ENCODE data around the gene NPAS3.
"Not testable (repeated sequence)": the region's sequence is repeated elsewhere in the genome, so short reads cannot be mapped to it uniquely, and the experiment has no call there.

NPAS3 gene

DNA sequence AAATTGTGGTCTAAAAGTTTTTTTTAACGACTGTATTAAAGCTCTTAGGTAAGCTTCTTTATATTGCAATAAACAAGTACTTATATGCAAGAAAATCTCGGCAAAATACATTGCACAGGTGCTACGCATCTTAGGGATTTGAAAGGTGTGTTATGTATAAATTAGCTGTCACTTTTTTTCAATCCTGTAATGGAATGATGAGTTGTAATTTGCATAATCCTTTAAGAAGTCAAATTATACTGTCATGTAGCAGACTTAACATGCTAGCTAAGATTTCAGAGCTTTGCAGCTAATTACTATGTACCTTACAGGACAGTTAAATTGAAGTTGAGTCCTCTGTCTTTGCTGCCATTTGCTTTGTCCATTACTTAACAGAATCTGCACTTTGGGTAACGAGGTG is 117.5 kb downstream of the NPAS3 start:
- H3K4me1 Mint-ChIP-seq: no peaks in the 10 kb centered on the region
- peaks cover 2% of the 10 kb centered on the region for H3K9me3 Mint-ChIP-seq
- no peak for DNase-seq (ENCODE audit: low spot score in 2 of 2)
- H3K4me3 Mint-ChIP-seq: no peak overlapping the region
- H3K36me3 Mint-ChIP-seq: no peaks in the 10 kb centered on the region
- H3K27ac Mint-ChIP-seq: no peak overlapping the region
- H3K27me3 Mint-ChIP-seq: no peaks in the 10 kb centered on the region
- ATAC-seq (ENCODE audit: low read depth): no peak

DNA sequence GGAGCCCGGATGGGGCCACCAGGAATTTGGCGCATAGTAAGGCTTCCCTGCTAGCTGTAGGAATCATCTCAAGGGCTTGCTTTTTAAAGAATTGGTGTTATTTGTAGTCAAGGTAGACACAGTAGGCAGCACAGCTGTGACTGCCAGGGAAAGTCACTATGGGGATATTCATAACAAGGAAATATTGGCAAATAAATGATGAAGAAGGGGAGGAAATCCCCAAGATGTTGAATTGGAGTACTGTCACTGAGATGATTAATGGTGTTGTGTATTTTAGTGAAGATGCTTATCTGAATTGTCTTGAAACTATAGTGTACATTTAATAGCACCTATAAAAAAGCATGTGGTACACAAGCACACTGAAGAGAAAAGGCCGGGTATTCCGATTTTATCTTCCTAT is 118.9 kb downstream of the NPAS3 start:
- DNase-seq (ENCODE audit: low spot score in 2 of 2) (no peak), ATAC-seq (ENCODE audit: low read depth) (no peak)
- Mint-ChIP-seq H3K27me3 (no peaks in the 10 kb centered on the region), H3K27ac (no peak overlapping the region), H3K36me3 (no peaks in the 10 kb centered on the region), H3K4me1 (no peaks in the 10 kb centered on the region), H3K4me3 (no peak overlapping the region), H3K9me3 (peaks cover 2% of the 10 kb centered on the region)

DNA sequence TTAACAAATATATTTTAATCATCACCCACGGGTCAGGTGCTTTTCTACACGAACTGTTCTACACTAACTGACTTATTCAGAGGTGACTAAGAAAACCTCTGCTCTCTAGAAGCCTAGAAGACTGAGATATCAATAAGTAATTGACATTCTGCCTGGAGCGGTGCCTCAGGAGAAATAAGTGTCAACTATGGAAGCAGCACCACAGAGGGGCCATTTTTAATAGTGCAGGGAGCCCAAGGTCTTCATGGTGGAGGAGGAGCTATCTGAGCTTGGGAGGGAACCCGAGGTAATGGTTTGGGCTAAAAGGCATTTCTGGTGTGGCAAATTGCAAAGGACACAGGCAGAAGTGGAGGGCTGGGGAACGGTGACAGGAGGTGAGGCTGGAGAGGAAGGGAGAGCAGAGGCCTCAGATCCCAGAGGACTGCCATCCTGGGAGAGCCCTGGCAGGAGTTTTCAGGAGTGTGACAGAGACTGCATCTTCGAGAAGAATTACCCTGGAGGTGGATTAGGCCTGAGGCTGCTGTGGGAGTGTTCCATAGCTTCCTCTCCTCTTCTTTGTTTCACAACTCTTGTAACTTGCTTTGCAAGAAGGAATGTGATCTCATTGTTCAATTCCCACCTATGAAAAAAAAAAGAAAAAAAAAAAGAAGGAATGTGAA is 123.1 kb downstream of the NPAS3 start:
- Mint-ChIP-seq H3K9me3 (peaks cover 1% of the 10 kb centered on the region), H3K4me1 (no peaks in the 10 kb centered on the region), H3K4me3 (no peak overlapping the region), H3K36me3 (no peaks in the 10 kb centered on the region), H3K27me3 (no peaks in the 10 kb centered on the region), H3K27ac (no peak overlapping the region)
- no peak for DNase-seq (ENCODE audit: low spot score in 2 of 2)
- no peak for ATAC-seq (ENCODE audit: low read depth)

DNA sequence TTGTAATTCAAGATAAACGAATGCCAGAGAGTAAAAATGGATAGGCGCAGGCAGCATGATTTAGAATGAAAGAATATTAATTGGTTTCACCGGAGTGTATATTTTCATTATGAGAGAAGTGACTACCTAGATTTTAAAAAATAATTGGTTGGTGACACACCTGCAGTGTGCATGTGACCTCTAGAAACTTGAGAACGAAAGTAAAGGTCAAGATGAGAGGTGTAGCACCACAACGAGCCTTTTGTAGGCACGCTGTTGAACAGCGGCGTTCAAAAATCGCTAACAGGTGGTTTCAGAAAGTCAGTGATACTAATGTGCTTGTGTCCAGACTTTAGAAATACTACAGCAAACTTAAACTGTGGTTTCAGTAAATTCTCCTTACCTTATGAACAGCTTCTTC is 123.8 kb downstream of the NPAS3 start:
- Mint-ChIP-seq H3K27me3 (no peaks in the 10 kb centered on the region), H3K4me1 (no peaks in the 10 kb centered on the region), H3K9me3 (peaks cover 1% of the 10 kb centered on the region), H3K27ac (no peak overlapping the region), H3K36me3 (no peaks in the 10 kb centered on the region), H3K4me3 (no peak overlapping the region)
- DNase-seq (ENCODE audit: low spot score in 2 of 2): no peak
- ATAC-seq (ENCODE audit: low read depth): no peak

DNA sequence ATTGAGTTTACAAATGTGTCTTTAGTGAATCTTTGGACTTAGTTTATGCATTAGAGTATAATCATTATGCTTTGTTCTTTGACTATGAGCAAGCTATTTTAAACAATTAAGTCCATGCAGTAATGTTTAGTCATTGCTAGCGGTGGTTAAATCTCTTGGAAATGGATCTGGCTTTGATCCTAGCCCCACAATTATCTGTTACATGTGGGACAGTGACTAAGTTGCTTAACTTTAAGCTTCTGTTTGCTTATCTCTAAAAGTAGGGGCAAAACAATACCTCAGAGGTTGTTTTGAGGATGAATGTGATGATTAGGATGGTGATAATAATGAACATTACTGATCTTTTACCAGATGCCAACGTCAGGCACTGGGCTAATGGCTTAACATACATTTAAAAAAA is 124.2 kb downstream of the NPAS3 start:
- H3K27me3 Mint-ChIP-seq: no peaks in the 10 kb centered on the region
- ATAC-seq (ENCODE audit: low read depth) (no peak), DNase-seq (ENCODE audit: low spot score in 2 of 2) (no peak)
- H3K36me3 Mint-ChIP-seq: no peaks in the 10 kb centered on the region
- no peak overlapping the region for H3K27ac Mint-ChIP-seq
- H3K4me1 Mint-ChIP-seq: no peaks in the 10 kb centered on the region
- no peak overlapping the region for H3K4me3 Mint-ChIP-seq
- H3K9me3 Mint-ChIP-seq: peaks cover 4% of the 10 kb centered on the region

DNA sequence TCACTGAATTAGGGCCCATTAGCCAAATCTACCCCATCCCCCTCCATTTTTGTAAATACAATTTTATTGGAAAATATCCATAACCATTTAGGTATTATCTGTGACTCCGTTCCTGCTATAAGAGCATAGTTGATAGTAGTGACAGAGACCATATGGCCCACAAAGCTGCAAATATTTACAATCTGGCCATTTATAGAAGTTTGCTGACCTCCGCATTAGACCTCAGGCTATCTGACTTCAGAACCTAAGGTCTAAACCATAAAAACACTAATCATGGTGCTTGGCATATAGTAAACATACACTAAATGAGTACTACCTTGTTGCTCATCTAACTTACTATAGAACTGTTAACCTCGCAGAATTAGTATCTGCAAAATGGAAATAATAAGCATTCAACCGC is 124.8 kb downstream of the NPAS3 start:
- DNase-seq (ENCODE audit: low spot score in 2 of 2): no peak
- Mint-ChIP-seq H3K36me3 (no peaks in the 10 kb centered on the region), H3K27ac (no peak overlapping the region), H3K4me3 (no peak overlapping the region), H3K27me3 (no peaks in the 10 kb centered on the region), H3K4me1 (no peaks in the 10 kb centered on the region), H3K9me3 (peaks cover 4% of the 10 kb centered on the region)
- no peak for ATAC-seq (ENCODE audit: low read depth)

DNA sequence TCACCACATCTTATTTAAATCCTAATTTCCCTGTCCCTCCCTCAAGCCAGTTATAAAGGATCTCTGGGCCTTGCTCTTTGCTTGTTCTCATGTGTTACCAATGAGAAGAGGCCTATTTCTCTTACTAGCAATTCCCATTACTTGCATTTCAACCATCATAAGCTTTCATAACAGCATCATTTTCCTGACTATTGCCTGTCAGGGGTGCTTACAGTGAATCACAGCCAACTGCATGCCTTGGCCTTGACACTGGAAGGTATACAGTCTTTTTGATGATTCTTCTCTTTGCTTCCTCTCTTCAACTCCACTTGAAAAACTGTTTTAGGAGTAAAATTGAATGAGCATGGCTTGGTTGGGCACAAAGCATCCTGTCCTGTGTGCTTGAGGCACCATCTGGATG is 127.0 kb downstream of the NPAS3 start:
- DNase-seq (ENCODE audit: low spot score in 2 of 2): no peak
- H3K36me3 Mint-ChIP-seq: no peaks in the 10 kb centered on the region
- H3K9me3 Mint-ChIP-seq: peaks cover 3% of the 10 kb centered on the region
- H3K27ac Mint-ChIP-seq: no peak overlapping the region
- H3K4me1 Mint-ChIP-seq: no peaks in the 10 kb centered on the region
- H3K27me3 Mint-ChIP-seq: no peaks in the 10 kb centered on the region
- no peak overlapping the region for H3K4me3 Mint-ChIP-seq
- no peak for ATAC-seq (ENCODE audit: low read depth)

DNA sequence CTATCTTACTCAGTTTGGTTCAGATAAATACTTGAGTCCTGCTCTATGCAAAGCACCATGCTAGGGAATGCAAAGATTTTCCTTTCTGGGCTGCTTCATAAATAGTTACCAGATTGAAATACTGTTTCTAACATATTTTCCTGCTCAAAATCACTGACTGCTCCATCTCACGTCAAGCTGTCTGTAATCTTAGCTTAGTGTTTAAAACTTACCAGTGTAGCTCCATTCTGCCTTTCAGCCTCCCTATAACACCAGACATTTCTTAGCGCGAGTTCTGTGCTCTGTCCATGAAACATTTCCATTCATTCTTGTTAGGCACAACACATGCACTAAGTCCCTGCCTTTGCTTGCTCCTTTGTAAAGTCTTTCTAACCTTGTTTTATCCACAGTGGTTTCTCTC is 129.4 kb downstream of the NPAS3 start:
- no peaks in the 10 kb centered on the region for H3K4me1 Mint-ChIP-seq
- ATAC-seq (ENCODE audit: low read depth): no peak
- no peak overlapping the region for H3K4me3 Mint-ChIP-seq
- H3K27me3 Mint-ChIP-seq: no peaks in the 10 kb centered on the region
- H3K27ac Mint-ChIP-seq: no peak overlapping the region
- no peaks in the 10 kb centered on the region for H3K36me3 Mint-ChIP-seq
- no peak for DNase-seq (ENCODE audit: low spot score in 2 of 2)
- H3K9me3 Mint-ChIP-seq: peaks cover 3% of the 10 kb centered on the region

DNA sequence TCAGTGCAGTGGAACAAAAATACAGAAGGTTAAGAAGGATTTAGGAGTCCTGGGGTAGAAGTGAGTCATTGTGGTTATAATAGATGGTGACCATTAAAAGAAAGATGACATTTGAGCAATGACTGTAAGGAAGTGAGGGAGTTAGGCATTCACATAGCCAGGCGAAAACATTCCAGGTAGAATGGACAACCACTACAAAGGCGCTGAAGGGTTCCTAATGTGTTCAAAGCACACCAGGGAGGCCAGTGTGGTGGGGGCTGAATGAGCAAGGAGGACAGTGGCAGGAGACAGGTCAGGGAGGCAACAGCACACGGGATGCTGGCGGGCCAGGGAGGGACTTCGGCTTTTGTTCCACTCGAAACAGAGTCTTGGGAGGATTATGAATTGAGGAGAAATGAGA is 129.9 kb downstream of the NPAS3 start:
- peaks cover 3% of the 10 kb centered on the region for H3K9me3 Mint-ChIP-seq
- H3K4me1 Mint-ChIP-seq: no peaks in the 10 kb centered on the region
- DNase-seq (ENCODE audit: low spot score in 2 of 2) (no peak), ATAC-seq (ENCODE audit: low read depth) (no peak)
- no peak overlapping the region for H3K4me3 Mint-ChIP-seq
- H3K27me3 Mint-ChIP-seq: no peaks in the 10 kb centered on the region
- H3K36me3 Mint-ChIP-seq: no peaks in the 10 kb centered on the region
- H3K27ac Mint-ChIP-seq: no peak overlapping the region

DNA sequence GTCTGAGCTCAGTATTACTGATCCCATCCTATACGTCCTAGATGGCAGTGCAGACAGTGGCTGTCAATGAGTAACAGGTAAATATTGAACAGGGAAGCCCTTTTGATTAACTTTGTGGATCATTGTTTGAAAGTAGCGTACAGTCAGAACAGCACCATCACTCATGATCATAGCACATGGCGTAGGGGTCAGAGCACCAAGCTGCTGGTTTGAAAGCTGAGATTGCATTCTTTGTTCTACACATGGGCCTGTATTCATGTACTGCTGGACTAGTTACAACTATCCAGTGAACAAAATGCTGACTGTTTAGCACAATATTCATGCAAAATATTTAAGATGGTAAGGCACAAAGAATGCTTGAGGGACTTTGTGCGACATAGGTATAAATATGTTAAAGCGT is 131.8 kb downstream of the NPAS3 start:
- no peak overlapping the region for H3K27ac Mint-ChIP-seq
- no peaks in the 10 kb centered on the region for H3K4me1 Mint-ChIP-seq
- no peak for ATAC-seq (ENCODE audit: low read depth)
- no peak for DNase-seq (ENCODE audit: low spot score in 2 of 2)
- no peak overlapping the region for H3K4me3 Mint-ChIP-seq
- H3K27me3 Mint-ChIP-seq: no peaks in the 10 kb centered on the region
- H3K36me3 Mint-ChIP-seq: no peaks in the 10 kb centered on the region
- H3K9me3 Mint-ChIP-seq: peaks cover 3% of the 10 kb centered on the region

DNA sequence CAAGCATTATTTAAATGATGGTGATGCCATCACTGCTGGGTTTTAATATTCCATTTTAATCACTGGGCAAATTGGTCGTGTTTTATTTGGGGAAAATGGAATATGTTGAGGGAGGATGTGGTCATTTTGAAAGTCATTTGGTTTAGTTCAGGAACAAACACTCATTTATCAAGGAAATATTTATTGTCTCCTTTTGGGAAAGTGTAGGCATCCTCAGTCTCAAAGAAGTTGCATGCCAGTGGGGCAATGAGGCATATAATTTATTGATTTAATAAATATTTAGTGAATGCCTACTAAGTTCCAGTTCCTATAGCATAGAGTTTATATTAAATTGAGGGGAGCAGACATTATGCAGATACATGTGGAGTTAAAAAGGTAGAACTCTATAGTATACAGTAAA is 134.3 kb downstream of the NPAS3 start:
- H3K9me3 Mint-ChIP-seq: peaks cover 1% of the 10 kb centered on the region

DNA sequence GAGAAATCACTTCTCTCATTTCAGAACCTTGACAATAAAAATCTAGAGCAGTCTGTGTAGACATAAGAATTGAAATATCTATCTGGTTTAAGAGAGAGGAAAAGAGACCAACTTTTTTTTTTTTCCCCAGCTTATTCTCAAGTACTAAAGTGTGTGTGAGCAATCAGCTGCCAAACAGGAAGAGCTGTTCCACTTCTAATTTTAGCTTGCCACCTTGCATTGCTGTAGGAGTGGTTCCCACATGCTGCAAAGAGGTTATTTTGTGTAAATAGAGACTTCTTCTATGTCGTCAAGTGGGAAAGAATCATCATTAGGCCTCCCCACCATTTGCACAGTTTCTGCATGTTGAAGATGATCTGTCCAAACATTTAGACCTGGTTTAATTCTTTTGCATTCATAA is 142.6 kb downstream of the NPAS3 start:
- no peak for DNase-seq (ENCODE audit: low spot score in 2 of 2)
- H3K9me3 Mint-ChIP-seq: peaks cover 3% of the 10 kb centered on the region
- H3K36me3 Mint-ChIP-seq: no peaks in the 10 kb centered on the region
- no peak overlapping the region for H3K4me3 Mint-ChIP-seq
- no peaks in the 10 kb centered on the region for H3K4me1 Mint-ChIP-seq
- ATAC-seq (ENCODE audit: low read depth): no peak
- no peak overlapping the region for H3K27ac Mint-ChIP-seq
- no peaks in the 10 kb centered on the region for H3K27me3 Mint-ChIP-seq

More for the DNA sequence above, 134.3 kb downstream of the NPAS3 start:
- no peaks in the 10 kb centered on the region for H3K4me1 Mint-ChIP-seq
- H3K36me3 Mint-ChIP-seq: no peaks in the 10 kb centered on the region
- H3K27me3 Mint-ChIP-seq: no peaks in the 10 kb centered on the region
- DNase-seq (ENCODE audit: low spot score in 2 of 2): no peak
- no peak overlapping the region for H3K4me3 Mint-ChIP-seq
- no peak overlapping the region for H3K27ac Mint-ChIP-seq
- no peak for ATAC-seq (ENCODE audit: low read depth)

DNA sequence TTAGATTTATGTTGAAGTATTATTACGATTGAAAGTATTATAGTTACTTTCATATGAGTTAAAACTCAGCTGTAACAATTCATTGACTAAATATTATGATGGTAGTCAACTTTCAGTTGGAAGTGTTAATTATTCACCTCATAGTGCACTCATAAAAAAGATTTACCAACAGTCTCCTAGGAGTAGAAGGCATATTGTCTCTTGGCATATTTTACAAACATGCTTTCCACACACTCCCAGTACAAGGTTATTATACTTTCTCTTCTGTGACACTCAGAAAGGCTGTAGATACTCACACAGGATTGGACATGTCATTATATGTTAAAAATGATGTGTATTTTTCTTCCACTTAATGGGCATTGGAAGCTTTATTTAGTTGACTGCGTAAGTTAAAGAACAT is 147.1 kb downstream of the NPAS3 start:
- Mint-ChIP-seq H3K27me3 (no peaks in the 10 kb centered on the region), H3K36me3 (peaks cover 2% of the 10 kb centered on the region), H3K9me3 (peaks cover 5% of the 10 kb centered on the region), H3K4me3 (no peak overlapping the region), H3K4me1 (no peaks in the 10 kb centered on the region), H3K27ac (no peak overlapping the region)
- no peak for DNase-seq (ENCODE audit: low spot score in 2 of 2)
- no peak for ATAC-seq (ENCODE audit: low read depth)

DNA sequence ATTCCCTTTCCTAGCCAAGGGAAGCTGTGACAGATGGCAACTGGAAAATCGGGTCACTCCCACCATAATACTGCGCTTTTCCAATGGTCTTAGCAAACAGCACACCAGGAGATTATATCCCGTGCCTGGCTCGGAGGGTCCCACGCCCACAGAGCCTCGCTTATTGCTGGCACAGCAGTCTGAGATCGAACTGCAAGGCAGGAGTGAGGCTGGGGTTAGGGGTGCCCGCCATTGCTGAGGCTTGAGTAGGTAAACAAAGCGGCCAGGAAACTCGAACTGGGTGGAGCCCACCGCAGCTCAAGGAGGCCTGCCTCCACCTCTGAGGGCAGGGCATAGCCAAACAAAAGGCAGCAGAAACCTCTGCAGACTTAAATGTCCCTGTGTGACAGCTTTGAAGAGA is 149.6 kb downstream of the NPAS3 start:
- H3K4me1 Mint-ChIP-seq; H3K4me3 Mint-ChIP-seq; H3K36me3 Mint-ChIP-seq; H3K9me3 Mint-ChIP-seq; DNase-seq (ENCODE audit: low spot score in 2 of 2); ATAC-seq (ENCODE audit: low read depth); H3K27ac Mint-ChIP-seq; H3K27me3 Mint-ChIP-seq: not testable (repeated sequence)

DNA sequence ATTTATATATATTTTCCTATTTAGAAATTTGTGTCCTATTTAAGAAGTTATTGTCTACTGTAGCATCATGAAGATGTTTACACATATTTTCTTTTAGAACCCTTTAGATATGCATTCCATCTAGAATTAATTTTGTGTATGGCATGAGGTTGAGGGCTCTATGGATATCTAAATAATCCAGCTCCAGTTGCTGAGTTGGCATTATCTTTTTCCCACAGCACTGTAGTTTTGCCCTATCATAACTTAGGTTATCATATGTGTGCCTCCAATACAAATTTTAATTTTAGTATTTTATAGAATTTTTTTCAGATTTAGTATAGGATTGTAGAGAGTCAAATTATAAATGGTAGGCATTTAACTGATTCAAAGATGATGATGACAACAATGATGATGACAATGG is 159.3 kb downstream of the NPAS3 start:
- Mint-ChIP-seq H3K9me3 (peaks cover 3% of the 10 kb centered on the region), H3K27me3 (no peaks in the 10 kb centered on the region), H3K27ac (no peak overlapping the region), H3K4me3 (no peak overlapping the region), H3K4me1 (no peaks in the 10 kb centered on the region), H3K36me3 (no peaks in the 10 kb centered on the region)
- no peak for DNase-seq (ENCODE audit: low spot score in 2 of 2)
- no peak for ATAC-seq (ENCODE audit: low read depth)

Data from memory B cell (primary cell).